GM13977 (cell line): Measurements from ENCODE around the gene ADAMTSL3.

Source experiments
- DNase-seq: peaks from one replicate; pipeline ENCODE4 v3.0.0; 2012; ENCODE audit warnings: low spot score
- CTCF ChIP-seq: IDR thresholded peaks from 2 replicates; pipeline ENCODE4 v1.5.1; 2012; ENCODE audit warnings: mild to moderate bottlenecking, control low read depth; ENCODE audit not compliant: insufficient read depth; ENCODE audit errors: extremely low read depth, missing control alignments
- in situ Hi-C: fragments of 300-500 bp; cut with MboI; formaldehyde crosslinking; loops from one replicate; pipeline ENCODE4 v1.12.0; 2022; ENCODE audit warnings: low sequenced_read_pairs, low pct_unique_long_range_greater_than_20kb, mixed read lengths, inconsistent platforms; ENCODE audit not compliant: unreplicated experiment

Gene ADAMTSL3

GRCh38 chr15:83653639-83654378 is at the start of gene ADAMTSL3:
Gene ADAMTSL3, plus strand, starts transcription at chr15:83654123. Its CDS starts 1,639 bp downstream, at chr15:83655762.
- in situ Hi-C loops, result no loop called here
- DNase-seq, result no peak
- no peak for TF ChIP-seq CTCF

GRCh38 chr15:83604549-83604948 is 49.4 kb upstream of the ADAMTSL3 start:
- in situ Hi-C loops, result no loop called here

GRCh38 chr15:83605111-83605945 is 48.6 kb upstream of the ADAMTSL3 start:
- TF ChIP-seq CTCF, result no peak

More at GRCh38 chr15:83604549-83604948, 49.4 kb upstream of the ADAMTSL3 start:
- no peak for TF ChIP-seq CTCF
- no peak for DNase-seq

GRCh38 chr15:83610132-83610531 is 43.8 kb upstream of the ADAMTSL3 start:
- DNase-seq, result no peak
- in situ Hi-C loops, result no loop called here
- TF ChIP-seq CTCF, result no peak

More at GRCh38 chr15:83605111-83605945, 48.6 kb upstream of the ADAMTSL3 start:
- no peak for DNase-seq
- in situ Hi-C loops, result no loop called here

- TF ChIP-seq CTCF, result no peak
- DNase-seq, result no peak
- in situ Hi-C loops, result no loop called here
Measured at GRCh38 chr15:83610901-83611685, 42.8 kb upstream of the ADAMTSL3 start.

GRCh38 chr15:83612226-83612625 is 41.7 kb upstream of the ADAMTSL3 start:
- no peak for TF ChIP-seq CTCF
- DNase-seq, result no peak
- in situ Hi-C loops, result no loop called here
